OCI-LY7 (cell line): ENCODE results near the gene LPCAT1. TPM values are rescaled to one million over a fixed set of nuclear protein-coding genes. Genes with fewer than 3 reads are reported as not detected.
"Not testable (repeated sequence)": the region's sequence is repeated elsewhere in the genome, so short reads cannot be mapped to it uniquely, and the experiment has no call there.

ENCODE experiments used
- Bru-seq: library from RNA; stranded (reverse); fragments of 400-500 nt; gene quantifications from one replicate; lab custom pipeline; 2021; lab: Mats Ljungman, UMichigan
- BruChase-seq, 2 experiments: library from RNA; stranded (reverse); fragments of 400-500 nt; gene quantifications; one replicate each; lab custom pipeline; 2021; lab: Mats Ljungman, UMichigan
- BruUV-seq: library from RNA; stranded (reverse); fragments of 400-500 nt; replicated peaks from 2 replicates; lab custom pipeline; 2021; lab: Mats Ljungman, UMichigan
- CTCF ChIA-PET: fragments of 300-600 bp; sonication (Branson Sonifier 250); formaldehyde crosslinking; loops from one replicate; lab custom pipeline; 2022; ENCODE audit warnings: antibody characterized with exemption; ENCODE audit not compliant: unreplicated experiment; lab: Charles Lee
- POLR2A ChIA-PET: fragments of 300-600 bp; sonication (Branson Sonifier 250); formaldehyde crosslinking; loops from one replicate; lab custom pipeline; 2022; ENCODE audit warnings: antibody characterized with exemption; lab: Charles Lee
- DNase-seq: peaks from one replicate; pipeline ENCODE4 v3.0.0-alpha.2; 2015; ENCODE audit warnings: low spot score
- H2AFZ ChIP-seq: fragments of 200-600 bp; sonication (generic), shearing (Covaris generic); 2 replicates; pipeline ENCODE4 v1.6.1; 2014; ENCODE audit warnings: mild to moderate bottlenecking, antibody characterized with exemption, low read length, moderate library complexity
- H3K27ac ChIP-seq: fragments of 200-600 bp; sonication (generic); 2 replicates; pipeline ENCODE4 v1.5.1; 2014; ENCODE audit warnings: mixed run types, low read depth, mild to moderate bottlenecking, moderate library complexity, low read length, inconsistent platforms; ENCODE audit not compliant: poor library complexity, severe bottlenecking
- H3K36me3 ChIP-seq: fragments of 200-600 bp; sonication (generic); 2 replicates; pipeline ENCODE4 v1.6.1; 2014; ENCODE audit warnings: mild to moderate bottlenecking, antibody characterized with exemption, low read length, moderate library complexity, mixed read lengths; ENCODE audit not compliant: insufficient read depth
- H3K4me1 ChIP-seq: fragments of 200-600 bp; sonication (generic); 2 replicates; pipeline ENCODE4 v1.5.1; 2014; ENCODE audit warnings: mild to moderate bottlenecking, low read length; ENCODE audit not compliant: insufficient read depth, poor library complexity, severe bottlenecking
- H3K4me2 ChIP-seq: fragments of 200-600 bp; sonication (generic); 2 replicates; pipeline ENCODE4 v1.6.1; 2014; ENCODE audit warnings: mild to moderate bottlenecking, low read length
- H3K4me3 ChIP-seq: fragments of 200-600 bp; sonication (generic); 2 replicates; pipeline ENCODE4 v1.5.1; 2014; ENCODE audit warnings: mild to moderate bottlenecking, low read depth, low read length; ENCODE audit not compliant: poor library complexity, severe bottlenecking
- H3K79me2 ChIP-seq: fragments of 200-600 bp; sonication (generic); 2 replicates; pipeline ENCODE4 v1.6.1; 2016; ENCODE audit warnings: low read depth, mild to moderate bottlenecking, low read length, moderate library complexity, mixed read lengths; ENCODE audit not compliant: insufficient read depth
- H3K9me2 ChIP-seq: fragments of 200-600 bp; sonication (generic); 2 replicates; pipeline ENCODE4 v1.6.1; 2016; ENCODE audit warnings: mild to moderate bottlenecking, low read length, mixed read lengths; ENCODE audit not compliant: insufficient read depth
- H3K9me3 ChIP-seq: fragments of 200-600 bp; sonication (generic); 2 replicates; pipeline ENCODE4 v1.6.1; 2014; ENCODE audit warnings: mild to moderate bottlenecking, mixed run types, low read length, mixed read lengths
- H4K20me1 ChIP-seq: fragments of 200-600 bp; sonication (generic); 2 replicates; pipeline ENCODE4 v1.6.1; 2014; ENCODE audit warnings: mild to moderate bottlenecking, antibody characterized with exemption, low read length, moderate library complexity, mixed read lengths; ENCODE audit not compliant: insufficient read depth
- EZH2phosphoT487 ChIP-seq: fragments of 200-600 bp; sonication (generic); IDR thresholded peaks from 2 replicates; pipeline ENCODE4 v1.6.1; 2018; ENCODE audit warnings: low read depth, borderline replicate concordance, mild to moderate bottlenecking, mixed run types, antibody characterized with exemption, low read length, moderate library complexity, mixed read lengths
- intact Hi-C: fragments of 100-400 bp; cut with micrococcal nuclease; formaldehyde crosslinking; loops from one replicate; pipeline ENCODE4 v1.10.0; 2022; ENCODE audit not compliant: unreplicated experiment
- long read RNA-seq: library from polyadenylated mRNA; stranded (forward); transcript quantifications from one replicate; pipeline ENCODE4 v2.0.0, GENCODE V29; 2022
- total RNA-seq, 2 experiments: library from RNA; depleted of rRNA in 1 of 2; stranded (reverse); fragments of >200 nt in 1 of 2; shearing (Covaris generic) in 1 of 2; gene quantifications; 2 replicates each; pipeline ENCODE4 v1.2.3, GENCODE V29; 2014 to 2022
- TF ChIP-seq, protein P1 (sequence below): fragments of 200-600 bp; sonication (generic); conservative IDR thresholded peaks from 2 replicates; pipeline ENCODE4 v1.5.1; 2014; ENCODE audit warnings: mild to moderate bottlenecking, antibody characterized with exemption, low read length, moderate library complexity, mixed read lengths

The LPCAT1 gene
- total RNA-seq (2014; rRNA removed; shearing (Covaris generic)) (47.7 and 69.1 TPM in 2 replicates), total RNA-seq (2022) (57.3 and 63.6 TPM in 2 replicates), Bru-seq, nascent RNA (percentile 68 among the genes with signal in this experiment), BruChase-seq, experiment 1, labeled RNA remaining after a 6-hour chase (percentile 77 among the genes with signal in this experiment), BruChase-seq, experiment 2, labeled RNA remaining after a 2-hour chase (percentile 77 among the genes with signal in this experiment)
- long read RNA-seq, transcript LPCAT1-201 (14 exons, 3,966 nt) = major isoform, 17 of 45 reads
- long read RNA-seq, partial matches to known transcripts = 6 of 45 reads
- long read RNA-seq, other reads (novel, unspliced or antisense) = 21 of 45 reads

DNA sequence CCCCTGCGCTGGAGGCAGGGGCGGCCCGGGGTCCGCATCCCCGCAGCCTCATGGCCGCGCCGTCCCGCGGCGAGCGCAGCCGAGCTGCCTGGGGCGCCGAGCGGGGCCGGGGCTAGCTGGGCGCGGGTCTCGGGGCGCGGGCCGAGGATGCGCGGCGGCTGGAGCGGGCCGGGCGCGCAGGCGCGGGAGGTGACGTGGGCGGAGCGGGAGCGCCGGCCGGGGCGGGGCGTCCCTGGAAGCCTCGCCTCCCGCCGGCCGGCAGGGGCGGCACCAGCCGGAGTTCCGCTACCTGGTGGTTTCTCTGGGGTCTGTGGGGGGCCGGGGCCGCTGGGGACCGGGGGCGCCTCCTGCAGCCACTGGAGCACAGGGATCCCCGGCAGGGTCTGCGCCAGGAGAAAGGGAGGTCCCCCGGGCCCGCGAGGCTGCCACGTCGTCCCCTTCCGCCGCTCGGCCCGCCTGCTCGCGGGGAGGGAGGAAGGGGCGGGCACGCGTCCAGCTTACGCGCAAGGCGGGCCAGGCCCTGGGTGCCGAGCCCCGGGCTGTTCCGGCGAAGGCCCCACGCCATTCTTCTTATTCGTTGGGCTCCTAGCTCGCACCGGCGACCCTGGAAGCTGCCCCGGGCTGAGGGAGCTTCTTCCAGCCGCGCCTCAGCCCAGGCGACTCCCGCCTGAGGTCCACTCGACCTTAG, at the start of gene LPCAT1:
Gene LPCAT1, minus strand, starts transcription at position 168 of the 688 bp plus-strand sequence. Its CDS starts 116 bp downstream, at position 52.
- intact Hi-C loops = loop anchor here (2.0 to 10.0 kb wide), 3 partner anchors 21 to 209 kb away; no protein-coding TSS in a partner anchor
- Histone ChIP-seq H3K4me3 (peak within 1 kb of the TSS; percentile 90), H3K9me3 (no peaks in the 10 kb centered on the region), H3K9me2 (no peaks in the 10 kb centered on the region), H3K27ac (peak within 1 kb of the TSS; percentile 87), H3K4me2 (peak within 1 kb of the TSS; percentile 96), H2AFZ (no peak within 1 kb of the TSS; the same call in 1 of the 2 replicates), H3K36me3 (peaks cover 26% of the 10 kb centered on the region), H3K4me1 (peaks cover 50% of the 10 kb centered on the region), H3K79me2 (peaks cover 42% of the 10 kb centered on the region), H4K20me1 (peaks cover 16% of the 10 kb centered on the region)
- BruUV-seq = no TSS peak
- ChIA-PET POLR2A (interaction anchor here (0.5 to 1.7 kb wide), 6 partner anchors 9 to 430 kb away, joined by 3 to 10 read pairs (median 3); no protein-coding TSS in a partner anchor), CTCF (no interaction called here)
- peak; percentile 83 for DNase-seq
- TF ChIP-seq, protein P1, sequence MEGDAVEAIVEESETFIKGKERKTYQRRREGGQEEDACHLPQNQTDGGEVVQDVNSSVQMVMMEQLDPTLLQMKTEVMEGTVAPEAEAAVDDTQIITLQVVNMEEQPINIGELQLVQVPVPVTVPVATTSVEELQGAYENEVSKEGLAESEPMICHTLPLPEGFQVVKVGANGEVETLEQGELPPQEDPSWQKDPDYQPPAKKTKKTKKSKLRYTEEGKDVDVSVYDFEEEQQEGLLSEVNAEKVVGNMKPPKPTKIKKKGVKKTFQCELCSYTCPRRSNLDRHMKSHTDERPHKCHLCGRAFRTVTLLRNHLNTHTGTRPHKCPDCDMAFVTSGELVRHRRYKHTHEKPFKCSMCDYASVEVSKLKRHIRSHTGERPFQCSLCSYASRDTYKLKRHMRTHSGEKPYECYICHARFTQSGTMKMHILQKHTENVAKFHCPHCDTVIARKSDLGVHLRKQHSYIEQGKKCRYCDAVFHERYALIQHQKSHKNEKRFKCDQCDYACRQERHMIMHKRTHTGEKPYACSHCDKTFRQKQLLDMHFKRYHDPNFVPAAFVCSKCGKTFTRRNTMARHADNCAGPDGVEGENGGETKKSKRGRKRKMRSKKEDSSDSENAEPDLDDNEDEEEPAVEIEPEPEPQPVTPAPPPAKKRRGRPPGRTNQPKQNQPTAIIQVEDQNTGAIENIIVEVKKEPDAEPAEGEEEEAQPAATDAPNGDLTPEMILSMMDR = no peak
- TF ChIP-seq EZH2phosphoT487 = no peak

DNA sequence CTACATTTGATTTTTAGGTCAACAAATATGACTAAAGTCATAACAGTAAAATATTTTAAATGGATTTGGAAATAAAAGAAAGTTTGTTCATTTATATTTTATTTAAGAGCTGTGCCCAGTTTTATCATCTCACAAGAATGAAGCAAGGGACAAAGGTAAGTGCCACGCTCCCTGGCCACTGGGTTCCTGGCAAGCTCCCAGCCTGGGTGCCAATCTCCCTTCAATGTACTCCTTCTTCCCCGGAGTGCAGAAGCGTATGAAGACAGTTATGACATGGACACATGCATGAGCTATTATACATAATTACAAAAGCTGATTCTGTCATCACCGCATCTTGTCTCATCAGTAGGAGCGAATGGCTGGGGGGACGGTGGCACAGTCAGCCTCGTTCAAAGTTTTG, 48.1 kb upstream of the LPCAT1 start:
- POLR2A ChIA-PET, H3K79me2 ChIP-seq, H3K4me2 ChIP-seq, H3K36me3 ChIP-seq, BruUV-seq, DNase-seq, H4K20me1 ChIP-seq, H3K27ac ChIP-seq, CTCF ChIA-PET, intact Hi-C loops, H3K4me3 ChIP-seq, H2AFZ ChIP-seq, H3K9me2 ChIP-seq, H3K4me1 ChIP-seq, H3K9me3 ChIP-seq: not testable (repeated sequence)

DNA sequence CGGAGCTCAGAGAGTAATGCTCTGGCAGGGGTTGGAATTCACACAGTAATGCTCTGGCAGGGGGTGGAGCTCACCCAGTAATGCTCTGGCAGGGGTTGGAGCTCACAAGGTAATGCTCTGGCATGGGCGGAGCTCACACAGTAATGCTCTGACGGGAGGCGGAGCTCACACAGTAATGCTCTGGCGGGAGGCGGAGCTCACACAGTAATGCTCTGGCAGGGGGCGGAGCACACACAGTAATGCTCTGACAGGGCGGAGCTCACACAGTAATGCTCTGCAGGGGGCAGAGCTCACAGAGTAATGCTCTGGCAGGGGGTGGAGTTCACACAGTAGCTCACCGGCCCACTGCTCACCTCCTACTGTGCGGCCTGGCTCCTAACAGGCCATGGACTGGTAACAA, 47.2 kb upstream of the LPCAT1 start:
- TF ChIP-seq, protein P1 = no peak
- no peak for TF ChIP-seq EZH2phosphoT487
- Histone ChIP-seq H3K9me3 (peaks cover 6% of the 10 kb centered on the region; the same call in 1 of the 2 replicates), H3K36me3 (no peaks in the 10 kb centered on the region), H2AFZ (no peak overlapping the region), H3K27ac (no peak overlapping the region), H4K20me1 (no peaks in the 10 kb centered on the region), H3K79me2 (no peaks in the 10 kb centered on the region), H3K4me3 (no peak overlapping the region), H3K4me2 (no peak overlapping the region), H3K4me1 (no peaks in the 10 kb centered on the region), H3K9me2 (no peaks in the 10 kb centered on the region)
- no TSS peak for BruUV-seq
- ChIA-PET POLR2A (no interaction called here), CTCF (no interaction called here)
- intact Hi-C loops = no loop called here
- no peak for DNase-seq
